ENCODE results near the gene PLA2G4B. TPM values are rescaled to one million over a fixed set of nuclear protein-coding genes. Genes with fewer than 3 reads are reported as not detected.

Gene PLA2G4B
- total RNA-seq, 4 donors from 2014 or later: 6.2 to 13.0 (median 8.6) TPM

GRCh38 chr15:41887161-41887560 is 48.5 kb downstream of the PLA2G4B start:
- DNase-seq: peak in 1 of 2 donors; percentile 31
- Histone ChIP-seq H3K36me3 (no peaks in the 10 kb centered on the region), H3K27ac (no peak overlapping the region), H3K4me1 (peaks cover 15 to 31% of the 10 kb centered on the region in 2 donors), H3K9me3 (no peaks in the 10 kb centered on the region), H3K4me3 (replicated peaks in 1 of 3) (no peak overlapping the region), H3K27me3 (no peaks in the 10 kb centered on the region)
- TF ChIP-seq CTCF (IDR thresholded peaks at IDR 0.05): no peak
- TF ChIP-seq POLR2A (IDR thresholded peaks at IDR 0.05): no peak
- intact Hi-C loops (cut with DNase I): no loop called here
- 63 to 87% methylated on average over 10 of the region's 10 CpGs for WGBS, 2 donors

GRCh38 chr15:41887893-41888292 is 49.2 kb downstream of the PLA2G4B start:
- TF ChIP-seq POLR2A (IDR thresholded peaks at IDR 0.05): no peak
- TF ChIP-seq CTCF (IDR thresholded peaks at IDR 0.05): no peak
- intact Hi-C loops (cut with DNase I): no loop called here
- Histone ChIP-seq H3K4me1 (peaks cover 14 to 29% of the 10 kb centered on the region in 2 donors), H3K4me3 (replicated peaks in 1 of 3) (no peak overlapping the region), H3K27ac (no peak overlapping the region), H3K27me3 (no peaks in the 10 kb centered on the region), H3K9me3 (no peaks in the 10 kb centered on the region), H3K36me3 (no peaks in the 10 kb centered on the region)
- DNase-seq: no peak
- 90 to 98% methylated on average over 5 to 7 of the region's 9 CpGs for WGBS, 2 donors

- intact Hi-C loops (cut with DNase I): no loop called here
- Histone ChIP-seq H3K4me1 (peaks cover 20 to 35% of the 10 kb centered on the region in 2 donors), H3K9me3 (no peaks in the 10 kb centered on the region), H3K4me3 (replicated peaks in 1 of 3) (no peak overlapping the region), H3K27me3 (no peaks in the 10 kb centered on the region), H3K27ac (no peak overlapping the region), H3K36me3 (no peaks in the 10 kb centered on the region)
- WGBS, 2 donors: 88 to 92% methylated on average over 6 of the region's 7 CpGs
- DNase-seq: no peak
- TF ChIP-seq POLR2A (IDR thresholded peaks at IDR 0.05): no peak
- no peak for TF ChIP-seq CTCF (IDR thresholded peaks at IDR 0.05)
Measured at GRCh38 chr15:41888662-41889253, 50.1 kb downstream of the PLA2G4B start.

- H3K4me3 ChIP-seq (replicated peaks in 1 of 3): no peak overlapping the region
- intact Hi-C loops (cut with DNase I): no loop called here
- WGBS, 2 donors: 44 to 94% methylated on average over 1 to 6 of the region's 6 CpGs
- H3K27me3 ChIP-seq: no peaks in the 10 kb centered on the region
- peaks cover 34 to 49% of the 10 kb centered on the region in 2 donors for H3K4me1 ChIP-seq
- no peak for TF ChIP-seq CTCF (IDR thresholded peaks at IDR 0.05)
- no peak for TF ChIP-seq POLR2A (IDR thresholded peaks at IDR 0.05)
- DNase-seq: no peak
- H3K27ac ChIP-seq: peak overlapping the region in 1 of 3 donors; percentile 13
- H3K36me3 ChIP-seq: no peaks in the 10 kb centered on the region
- H3K9me3 ChIP-seq: no peaks in the 10 kb centered on the region
Measured at GRCh38 chr15:41890050-41890690, 51.5 kb downstream of the PLA2G4B start.

GRCh38 chr15:41891226-41891625 is 52.6 kb downstream of the PLA2G4B start:
- TF ChIP-seq POLR2A (IDR thresholded peaks at IDR 0.05) (no peak), CTCF (IDR thresholded peaks at IDR 0.05) (no peak)
- Histone ChIP-seq H3K4me1 (peaks cover 38 to 53% of the 10 kb centered on the region in 2 donors), H3K36me3 (no peaks in the 10 kb centered on the region), H3K9me3 (no peaks in the 10 kb centered on the region), H3K27ac (peak overlapping the region in 1 of 3 donors; percentile 82), H3K4me3 (replicated peaks in 1 of 3) (no peak overlapping the region), H3K27me3 (no peaks in the 10 kb centered on the region)
- intact Hi-C loops (cut with DNase I): no loop called here
- WGBS, 2 donors: 82 to 87% methylated on average over 6 of the region's 6 CpGs
- no peak for DNase-seq
